Measurements from ENCODE around the gene C12orf57. TPM values are rescaled to one million over a fixed set of nuclear protein-coding genes. Genes with fewer than 3 reads are reported as not detected.

The C12orf57 gene
- total and polyA plus RNA-seq, 2 of the 8 experiments (the other 6 are each of a cell fraction or from before 2014, with no cell fraction given), result 174 to 993 TPM

- H3K27me3 ChIP-seq (replicated peaks in 1 of 4; ENCODE audit: control insufficient read depth in 3 of 4, extremely low read depth in 1 of 4, insufficient read depth in 3 of 4, low read length in 3 of 4), result no peaks in the 10 kb centered on the region
- H2AK5ac ChIP-seq (ENCODE audit: low read depth, low read length), result no peak overlapping the region
- H2BK120ac ChIP-seq (replicated peaks; ENCODE audit: low read depth, low read length), result no peak overlapping the region
- H3K4ac ChIP-seq (replicated peaks; ENCODE audit: insufficient read length, low read depth, low read length), result no peak overlapping the region
- H3K56ac ChIP-seq (replicated peaks; ENCODE audit: insufficient read length, low read depth, low read length), result no peak overlapping the region
- POLR2A ChIA-PET (ENCODE audit: partially characterized antibody), result interaction anchor here (1.0 to 44.0 kb wide), 8 partner anchors 13 to 453 kb away, joined by 3 to 1596 read pairs (median 124); partner anchors contain the start of genes C12orf57, EMG1, ENO2 and LRRC23
- H2BK5ac ChIP-seq (ENCODE audit: low read depth, low read length), result no peak overlapping the region
- FAIRE-seq (no peak), DNase-seq (ENCODE audit: low read depth in 1 of 2, low spot score in 2 of 2) (no peak)
- no peaks in the 10 kb centered on the region; the same call in 1 of the 2 replicates for H3K79me1 ChIP-seq (ENCODE audit: low read depth, low read length)
- no peak overlapping the region for H3K27ac ChIP-seq (ENCODE audit: low read depth, low read length)
- WGBS, 2 experiments (ENCODE audit: extremely low coverage in 1 of 2, insufficient coverage in 1 of 2, insufficient read length in 1 of 2, insufficient replicate concordance in 2 of 2, low coverage in 1 of 2, low lambda C conversion rate in 2 of 2, missing lambda C conversion rate in 1 of 2), result 91% methylated on average over 10 of the region's 10 CpGs; no CpG with 5 or more reads in 1 of the 2 experiments
- no peak overlapping the region for H4K5ac ChIP-seq (ENCODE audit: insufficient read length, low read depth, low read length)
- CTCF ChIA-PET (ENCODE audit: partially characterized antibody), result interaction anchor here (0.9 to 10.0 kb wide), 23 partner anchors 7 to 370 kb away, joined by 3 to 253 read pairs (median 5); partner anchors contain the start of genes C12orf57, ENO2, LPAR5 and LRRC23
- H2BK15ac ChIP-seq (ENCODE audit: low read length), result no peak overlapping the region
- H2AFZ ChIP-seq (ENCODE audit: low read length), result no peak overlapping the region
- peak overlapping the region in 1 of 4 experiments; percentile 6; a peak in 1 of 7 replicates for H3K9ac ChIP-seq (replicated peaks in 1 of 4; ENCODE audit: extremely low read depth in 1 of 4, low read depth in 3 of 4, low read length in 3 of 4)
- peaks cover 19 to 50% (median 33%) of the 10 kb centered on the region in 4 experiments for H3K36me3 ChIP-seq (ENCODE audit: control insufficient read depth in 2 of 4, insufficient read depth in 4 of 4, low read length in 3 of 4)
- no peaks in the 10 kb centered on the region for H3K9me3 ChIP-seq (ENCODE audit: insufficient read depth in 2 of 2, low read depth in 1 of 2, low read length in 1 of 2)
- H3K4me2 ChIP-seq (ENCODE audit: insufficient read depth in 1 of 2, low read depth in 2 of 2, low read length in 2 of 2), result no peak overlapping the region; a peak in 1 of 4 replicates
- no peak overlapping the region for H3K23ac ChIP-seq (ENCODE audit: insufficient read length)
- H3K23me2 ChIP-seq (ENCODE audit: low read depth, low read length), result peaks cover 17% of the 10 kb centered on the region
- no peak overlapping the region for H3K4me3 ChIP-seq (ENCODE audit: extremely low read depth in 1 of 4, insufficient read depth in 2 of 4, low read depth in 3 of 4, low read length in 4 of 4)
- H2BK20ac ChIP-seq (ENCODE audit: low read length), result no peak overlapping the region
- H4K20me1 ChIP-seq (replicated peaks in 1 of 2; ENCODE audit: control insufficient read depth in 1 of 2, insufficient read depth in 2 of 2, low read length in 2 of 2), result peaks cover 0 to 4% of the 10 kb centered on the region in 2 experiments
- no peak overlapping the region for H2BK12ac ChIP-seq (ENCODE audit: low read depth, low read length)
- no peaks in the 10 kb centered on the region for H3K79me2 ChIP-seq (ENCODE audit: control insufficient read depth in 1 of 2, insufficient read depth in 2 of 2, low read length in 2 of 2)
- H3K14ac ChIP-seq (ENCODE audit: insufficient read length), result no peak overlapping the region
- H4K91ac ChIP-seq (replicated peaks; ENCODE audit: insufficient read length, low read length), result no peak overlapping the region
- peaks cover 12 to 24% (median 16%) of the 10 kb centered on the region in 4 experiments for H3K4me1 ChIP-seq (replicated peaks in 1 of 4; ENCODE audit: control insufficient read depth in 3 of 4, insufficient read depth in 4 of 4, low read length in 3 of 4)
- no peak overlapping the region for H4K8ac ChIP-seq (ENCODE audit: extremely low read depth, insufficient read depth, low read length)
- no peak overlapping the region for H3K18ac ChIP-seq (ENCODE audit: extremely low read depth, low read length)
Observed at GRCh38 chr12:6923003-6923732, 20.7 kb upstream of the C12orf57 start.

Measured in H1 (cell line).